Esophagus muscularis mucosa (tissue), 3 donors: ENCODE results near the gene PRR12.

Source experiments
- CTCF ChIP-seq, 3 experiments: fragments of 200-600 bp in 2 of 3; fragments of 450-650 bp in 1 of 3; sonication (generic) in 2 of 3; IDR thresholded peaks; one replicate each; pipeline ENCODE4 v1.5.1; 2017 to 2019; ENCODE audit warnings: antibody characterized with exemption in 3 of 3, mild to moderate bottlenecking in 2 of 3, moderate library complexity in 1 of 3
- POLR2A ChIP-seq: fragments of 450-650 bp; IDR thresholded peaks from one replicate; pipeline ENCODE4 v1.6.1; 2017; ENCODE audit warnings: antibody characterized with exemption, moderate library complexity, mild to moderate bottlenecking, low read depth
- POLR2AphosphoS5 ChIP-seq, 2 donors: sonication (generic); formaldehyde crosslinking; IDR thresholded peaks; one replicate each; pipeline ENCODE4 v1.6.1; 2017; ENCODE audit warnings: antibody characterized with exemption in 2 of 2

- no peak for TF ChIP-seq CTCF (IDR thresholded peaks at IDR 0.05)
- TF ChIP-seq POLR2A: no peak
- TF ChIP-seq POLR2AphosphoS5 (IDR thresholded peaks at IDR 0.05): peak; percentile 95 to 99
These were observed 49.3 kb downstream of the PRR12 start, which contains the start of gene RRAS for GRCh38 chr19:49640113-49640898.
